NT2/D1 (cell line): ENCODE data around the gene GEN1.

ENCODE experiments used
- DNase-seq: peaks from one replicate; pipeline ENCODE4 v3.0.0-alpha.2; 2011; ENCODE audit warnings: low read depth, low spot score
- H3K27me3 ChIP-seq: 2 replicates; pipeline ENCODE4 v1.6.0; 2011; ENCODE audit warnings: mild to moderate bottlenecking; ENCODE audit not compliant: insufficient read length, insufficient read depth
- H3K36me3 ChIP-seq: 2 replicates; pipeline ENCODE4 v1.6.1; 2011; ENCODE audit warnings: mild to moderate bottlenecking, low read length, mixed read lengths; ENCODE audit not compliant: insufficient read depth, insufficient read length
- H3K4me1 ChIP-seq: 2 replicates; pipeline ENCODE4 v1.5.1; 2011; ENCODE audit not compliant: insufficient read depth, insufficient read length
- H3K4me3 ChIP-seq: 2 replicates; pipeline ENCODE4 v1.5.1; 2011; ENCODE audit warnings: low read depth; ENCODE audit not compliant: insufficient read length
- H3K9ac ChIP-seq: 2 replicates; pipeline ENCODE4 v1.6.0; 2011; ENCODE audit warnings: low read depth; ENCODE audit not compliant: insufficient read length
- H3K9me3 ChIP-seq: 2 replicates; pipeline ENCODE4 v1.5.1; 2011; ENCODE audit warnings: mild to moderate bottlenecking, low read length; ENCODE audit not compliant: insufficient read depth
- SUZ12 ChIP-seq: IDR thresholded peaks from 2 replicates; pipeline ENCODE4 v1.6.1; 2011; ENCODE audit not compliant: insufficient read length, insufficient read depth; ENCODE audit errors: extremely low read depth
- YY1 ChIP-seq: IDR thresholded peaks from 2 replicates; pipeline ENCODE4 v1.6.1; 2011; ENCODE audit not compliant: insufficient read length, insufficient read depth
- ZNF274 ChIP-seq: IDR thresholded peaks from 2 replicates; pipeline ENCODE4 v1.6.1; 2011; ENCODE audit warnings: mild to moderate bottlenecking, low read depth, low read length

Gene GEN1

DNA sequence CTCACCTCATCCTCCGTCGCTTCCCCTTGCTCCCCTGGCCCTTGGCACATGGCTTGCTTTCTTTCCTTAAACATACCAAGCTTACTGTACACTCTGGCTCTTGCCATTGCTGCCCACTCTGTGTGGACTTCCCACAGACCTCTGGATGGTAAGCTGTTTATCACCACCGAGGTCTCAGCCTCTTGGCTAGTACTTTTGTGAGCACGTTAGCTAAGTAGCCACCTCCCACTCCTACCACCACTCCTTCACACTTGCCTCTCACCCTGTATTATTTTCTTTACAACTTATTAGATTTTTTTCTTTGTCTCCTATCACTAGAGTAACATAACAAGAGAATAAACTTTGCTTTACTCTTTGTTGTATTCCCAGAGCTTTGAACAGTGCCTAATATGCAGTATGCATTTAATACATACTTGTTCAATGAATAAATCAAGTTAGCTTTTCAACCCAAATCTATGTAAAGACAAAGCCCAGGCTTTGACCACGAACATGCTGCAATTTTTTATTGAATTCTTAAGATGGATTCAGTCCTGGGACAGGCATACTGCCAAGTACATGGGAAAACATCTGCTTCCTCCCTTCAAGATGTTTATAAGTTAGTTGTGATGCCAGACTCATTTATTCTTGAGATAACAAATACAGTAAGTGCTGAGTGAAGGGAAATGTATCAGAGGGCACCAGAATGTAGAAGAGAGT, 37.3 kb downstream of the GEN1 start:
- Histone ChIP-seq H3K4me1 (no peaks in the 10 kb centered on the region), H3K4me3 (no peak overlapping the region), H3K9me3 (no peaks in the 10 kb centered on the region), H3K9ac (no peak overlapping the region), H3K27me3 (no peaks in the 10 kb centered on the region), H3K36me3 (no peaks in the 10 kb centered on the region)
- no peak for TF ChIP-seq YY1
- TF ChIP-seq ZNF274 = no peak
- no peak for TF ChIP-seq SUZ12
- DNase-seq = no peak

DNA sequence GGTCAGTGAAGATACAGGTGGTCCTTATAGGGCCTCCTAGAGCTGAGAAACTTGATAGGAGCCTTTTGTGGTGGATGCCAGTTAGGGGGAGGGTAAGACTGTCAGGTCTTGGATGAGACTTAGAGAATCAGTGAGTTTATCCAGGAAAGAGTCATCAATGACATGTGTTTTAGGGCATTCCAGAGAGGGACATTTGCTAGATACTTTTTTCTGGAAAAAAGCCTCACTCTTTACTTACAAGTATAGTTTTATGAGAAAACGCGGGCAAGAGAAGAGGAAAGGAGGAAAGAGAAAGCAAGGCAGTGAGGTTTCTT, 37.8 kb downstream of the GEN1 start:
- H3K27me3 ChIP-seq = no peaks in the 10 kb centered on the region
- H3K9ac ChIP-seq = no peak overlapping the region
- TF ChIP-seq SUZ12 (no peak), ZNF274 (no peak), YY1 (no peak)
- H3K4me3 ChIP-seq = no peak overlapping the region
- no peaks in the 10 kb centered on the region for H3K36me3 ChIP-seq
- DNase-seq = no peak
- no peaks in the 10 kb centered on the region for H3K9me3 ChIP-seq
- no peaks in the 10 kb centered on the region for H3K4me1 ChIP-seq

DNA sequence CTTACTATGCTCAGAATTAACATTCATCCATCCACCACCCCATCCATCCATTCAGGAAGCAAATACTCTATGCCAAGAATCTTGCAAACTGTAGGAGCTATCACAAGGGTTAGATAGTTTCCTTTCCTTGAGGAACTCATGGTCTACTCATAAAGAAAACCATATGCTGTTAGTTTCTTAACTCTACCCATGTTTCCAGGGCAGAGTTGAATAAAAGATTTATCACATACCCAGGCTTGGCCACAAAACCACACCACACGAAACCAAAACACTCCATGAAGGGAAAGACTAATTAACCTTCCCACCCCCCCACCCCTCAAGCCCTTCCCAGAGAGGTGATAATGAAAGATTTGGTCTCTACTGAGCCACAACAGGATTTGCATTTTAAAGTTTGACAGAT, 38.6 kb downstream of the GEN1 start:
- no peaks in the 10 kb centered on the region for H3K4me1 ChIP-seq
- no peak for DNase-seq
- no peaks in the 10 kb centered on the region for H3K36me3 ChIP-seq
- no peak overlapping the region for H3K9ac ChIP-seq
- H3K4me3 ChIP-seq = no peak overlapping the region
- no peaks in the 10 kb centered on the region for H3K9me3 ChIP-seq
- no peaks in the 10 kb centered on the region for H3K27me3 ChIP-seq
- TF ChIP-seq YY1 (no peak), ZNF274 (no peak), SUZ12 (no peak)

DNA sequence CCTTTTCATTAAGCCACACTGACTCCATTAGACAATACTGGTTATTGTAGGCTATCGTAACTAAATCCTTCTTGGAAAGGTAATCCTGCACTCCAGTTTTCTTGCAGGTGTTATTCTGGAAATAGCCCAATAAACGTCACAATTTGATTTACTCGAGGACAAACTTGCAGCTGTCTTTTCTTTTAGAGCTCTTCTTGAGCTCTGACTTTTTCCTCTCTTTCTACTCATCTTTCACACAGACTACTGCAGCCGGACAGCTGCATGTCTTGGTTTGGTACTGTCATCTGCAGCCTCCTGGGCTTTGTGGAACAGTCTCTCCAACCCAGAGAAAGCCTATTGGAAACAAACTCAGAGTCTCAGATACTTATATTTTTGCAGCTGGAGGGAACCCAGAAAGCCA, 39.4 kb downstream of the GEN1 start:
- Histone ChIP-seq H3K36me3 (no peaks in the 10 kb centered on the region), H3K4me3 (no peak overlapping the region), H3K27me3 (no peaks in the 10 kb centered on the region), H3K4me1 (no peaks in the 10 kb centered on the region), H3K9ac (no peak overlapping the region), H3K9me3 (no peaks in the 10 kb centered on the region)
- DNase-seq = no peak
- TF ChIP-seq YY1 = no peak
- no peak for TF ChIP-seq ZNF274
- TF ChIP-seq SUZ12 = no peak

DNA sequence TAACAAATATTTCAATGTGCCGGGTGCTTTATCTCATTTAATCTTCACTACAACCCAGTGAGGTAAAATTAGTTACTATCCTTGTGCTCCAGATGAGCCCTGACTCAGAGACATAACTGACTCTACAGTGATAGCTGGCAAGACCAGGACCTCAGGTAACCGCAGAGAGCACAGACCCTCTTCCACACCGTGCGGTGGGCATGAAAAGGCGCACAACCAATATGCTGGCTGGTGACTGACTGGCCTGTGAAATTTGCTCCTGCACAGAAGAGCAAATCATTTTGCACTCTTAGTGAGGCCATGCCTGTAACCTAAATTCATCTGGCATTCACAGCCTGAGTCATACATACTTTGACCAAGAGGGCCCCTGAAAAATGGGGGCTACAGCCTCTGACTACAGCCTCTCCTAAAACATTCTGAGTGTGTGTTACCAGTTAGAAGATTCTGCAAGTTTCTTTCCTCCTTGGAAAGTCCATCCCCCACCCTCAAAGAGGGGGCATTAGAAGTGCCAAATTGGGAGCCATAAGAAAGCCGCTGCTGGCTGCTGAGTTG, 39.9 kb downstream of the GEN1 start:
- H3K9me3 ChIP-seq = no peaks in the 10 kb centered on the region
- no peaks in the 10 kb centered on the region for H3K27me3 ChIP-seq
- no peaks in the 10 kb centered on the region for H3K36me3 ChIP-seq
- no peaks in the 10 kb centered on the region for H3K4me1 ChIP-seq
- TF ChIP-seq ZNF274 = no peak
- no peak for TF ChIP-seq YY1
- no peak for TF ChIP-seq SUZ12
- H3K9ac ChIP-seq = no peak overlapping the region
- no peak overlapping the region for H3K4me3 ChIP-seq
- DNase-seq = no peak

DNA sequence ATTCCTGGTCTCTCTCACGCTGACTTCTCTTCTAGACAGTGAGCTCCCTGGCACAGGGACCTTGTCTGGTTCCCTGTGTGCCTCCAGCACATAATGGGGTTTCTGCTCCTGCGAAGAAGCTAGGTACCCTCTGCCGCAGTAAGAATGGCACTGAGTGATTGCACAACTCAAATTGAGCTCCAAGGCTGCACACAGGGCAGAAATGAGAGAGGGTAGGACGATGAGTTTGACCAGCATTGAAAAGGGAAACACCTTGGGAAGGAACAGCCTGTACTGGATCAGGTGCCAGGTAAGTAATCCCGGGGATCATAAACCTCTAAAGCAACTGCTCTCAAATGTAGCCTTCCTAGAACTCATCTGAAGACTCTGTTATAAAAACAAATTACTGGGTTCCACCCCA, 41.4 kb downstream of the GEN1 start:
- H3K36me3 ChIP-seq = no peaks in the 10 kb centered on the region
- H3K27me3 ChIP-seq = no peaks in the 10 kb centered on the region
- H3K4me1 ChIP-seq = no peaks in the 10 kb centered on the region
- H3K4me3 ChIP-seq = no peak overlapping the region
- TF ChIP-seq SUZ12 (no peak), YY1 (no peak), ZNF274 (no peak)
- no peaks in the 10 kb centered on the region for H3K9me3 ChIP-seq
- DNase-seq = no peak
- no peak overlapping the region for H3K9ac ChIP-seq

DNA sequence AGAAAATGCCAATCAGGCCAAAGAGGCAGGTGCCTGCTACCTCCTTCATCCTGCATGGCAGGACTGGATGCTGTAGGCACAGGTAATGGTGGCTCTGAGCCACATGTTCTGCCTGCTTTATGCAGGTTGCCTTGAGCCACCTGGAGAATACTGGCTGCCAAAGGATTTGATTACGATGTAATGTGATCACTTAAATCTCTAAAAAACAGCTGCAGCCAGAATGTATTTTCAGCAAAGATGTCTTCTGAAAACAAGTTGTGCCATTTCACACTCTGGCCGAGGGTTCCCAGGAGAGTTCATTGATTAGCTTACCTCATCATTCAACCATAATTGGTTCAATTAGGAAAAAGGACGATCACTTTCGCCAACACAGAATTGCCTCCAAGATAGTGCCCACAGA, 44.4 kb downstream of the GEN1 start:
- H3K27me3 ChIP-seq = no peaks in the 10 kb centered on the region
- H3K4me3 ChIP-seq = no peak overlapping the region
- H3K4me1 ChIP-seq = no peaks in the 10 kb centered on the region
- no peak for TF ChIP-seq ZNF274
- no peaks in the 10 kb centered on the region for H3K36me3 ChIP-seq
- DNase-seq = no peak
- H3K9ac ChIP-seq = no peak overlapping the region
- H3K9me3 ChIP-seq = no peaks in the 10 kb centered on the region
